ENCODE results near the gene SETBP1.
A peak's percentile ranks its signal among the peaks of the same experiment; 100 is the strongest.

The SETBP1 gene

DNA sequence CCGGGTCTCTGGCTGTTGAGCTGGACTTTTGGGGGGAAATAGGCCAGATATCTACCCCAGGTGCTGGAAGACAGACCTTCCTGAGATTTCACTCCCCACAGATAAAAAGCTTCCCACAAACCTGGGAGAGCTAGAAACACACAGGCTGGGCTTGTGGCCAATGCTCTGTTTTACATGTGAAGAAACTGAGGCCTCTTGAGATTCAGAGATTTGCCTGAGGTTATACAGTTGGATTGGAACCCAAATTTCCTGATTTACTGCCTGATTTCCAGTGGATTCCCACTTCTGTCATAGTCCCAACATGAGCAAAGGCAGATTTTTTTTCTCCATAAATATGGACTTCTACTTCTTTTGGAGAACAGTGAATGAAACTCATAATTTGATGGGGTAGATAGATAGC is 360.2 kb downstream of the SETBP1 start:
- no peak for DNase-seq

DNA sequence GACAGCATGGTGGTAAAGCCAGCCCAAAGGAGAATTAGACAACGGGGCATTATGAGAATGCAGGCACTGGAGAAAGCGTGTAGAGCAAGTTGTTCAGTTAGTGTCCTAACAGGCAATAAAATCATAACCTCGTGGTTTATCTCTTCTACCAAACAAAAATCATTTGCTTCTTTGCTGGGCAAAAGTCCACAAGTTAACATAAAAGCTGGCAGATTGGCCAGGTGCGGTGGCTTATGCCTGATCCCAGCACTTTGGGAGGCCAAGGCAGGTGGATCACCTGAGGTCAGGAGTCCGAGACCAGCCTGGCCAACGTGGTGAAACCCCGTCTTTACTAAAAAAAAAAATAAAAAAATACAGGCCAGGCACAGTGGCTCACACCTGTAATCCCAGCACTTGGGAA is 364.1 kb downstream of the SETBP1 start:
- no peak for DNase-seq

DNA sequence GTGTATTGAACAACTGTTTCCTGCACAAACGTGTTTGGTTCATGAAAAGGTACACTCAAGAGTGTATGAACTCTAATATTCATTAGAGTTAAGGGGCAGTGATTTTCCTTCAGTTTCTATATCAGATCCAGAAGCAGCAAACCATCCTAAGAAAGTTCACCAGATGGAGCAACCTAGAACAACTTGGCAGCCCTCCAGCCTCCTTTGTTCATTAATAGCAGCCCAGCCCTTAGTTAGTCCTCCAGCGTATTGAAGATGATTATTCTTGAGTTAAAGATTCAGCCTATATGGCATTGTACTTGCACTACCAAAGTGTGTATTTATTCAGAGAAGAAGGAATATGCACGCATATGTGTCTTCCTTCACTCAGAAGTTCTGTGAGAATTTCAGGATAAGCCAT is 365.5 kb downstream of the SETBP1 start:
- DNase-seq: no peak

DNA sequence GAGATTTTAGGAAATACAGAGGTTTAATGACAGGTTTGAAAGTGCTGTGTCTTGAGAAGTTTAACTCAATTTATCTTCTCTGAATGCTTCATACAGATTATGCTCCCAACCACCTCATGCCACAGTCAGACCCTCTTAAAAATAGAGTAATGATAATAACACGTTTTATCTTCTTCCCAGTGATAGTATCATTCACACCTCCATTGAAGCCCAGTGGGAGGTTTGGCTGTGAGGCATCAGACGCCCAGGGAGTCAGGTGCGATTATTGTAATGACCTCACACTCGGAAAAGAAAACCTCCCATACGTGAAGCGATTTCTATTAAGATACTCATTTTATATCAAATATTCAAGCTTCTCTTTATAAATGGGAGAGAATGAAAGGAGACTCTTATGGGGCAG is 366.3 kb downstream of the SETBP1 start:
- DNase-seq: no peak

DNA sequence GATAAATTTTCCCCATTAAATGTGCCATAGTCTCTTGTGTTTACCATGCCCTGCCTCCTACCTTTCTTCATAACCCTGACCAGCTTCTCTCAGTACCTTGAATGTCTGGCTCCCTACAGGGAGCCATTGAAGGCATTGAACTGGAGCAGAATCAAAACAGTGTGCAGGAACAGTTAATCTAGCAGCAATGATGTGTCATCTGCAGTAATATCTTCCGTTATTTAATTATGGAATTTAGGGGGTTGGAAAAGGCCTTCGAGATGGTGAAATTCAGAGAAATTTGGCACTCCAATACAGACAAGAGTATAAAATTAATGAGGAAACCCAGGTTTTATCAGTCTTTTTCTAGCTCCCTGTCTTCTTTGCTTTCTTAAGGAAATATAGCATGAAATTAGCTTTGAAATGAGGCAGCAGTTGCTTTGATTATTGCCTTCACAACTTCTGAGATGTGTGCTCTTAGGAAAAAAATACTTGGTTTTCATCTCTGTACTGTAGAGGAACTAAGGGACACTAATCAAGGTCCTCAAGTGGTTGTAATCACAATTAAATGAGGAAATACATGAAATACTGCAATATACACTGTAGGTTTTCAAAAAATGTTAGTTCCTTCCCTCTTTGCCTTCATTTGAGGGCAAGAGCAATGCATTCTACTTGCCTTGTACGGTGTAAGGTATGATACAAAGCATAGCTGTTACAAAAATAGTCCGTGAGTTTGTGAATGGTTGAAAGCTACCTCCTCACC is 369.1 kb downstream of the SETBP1 start:
- peak; percentile 12 to 53 for DNase-seq

DNA sequence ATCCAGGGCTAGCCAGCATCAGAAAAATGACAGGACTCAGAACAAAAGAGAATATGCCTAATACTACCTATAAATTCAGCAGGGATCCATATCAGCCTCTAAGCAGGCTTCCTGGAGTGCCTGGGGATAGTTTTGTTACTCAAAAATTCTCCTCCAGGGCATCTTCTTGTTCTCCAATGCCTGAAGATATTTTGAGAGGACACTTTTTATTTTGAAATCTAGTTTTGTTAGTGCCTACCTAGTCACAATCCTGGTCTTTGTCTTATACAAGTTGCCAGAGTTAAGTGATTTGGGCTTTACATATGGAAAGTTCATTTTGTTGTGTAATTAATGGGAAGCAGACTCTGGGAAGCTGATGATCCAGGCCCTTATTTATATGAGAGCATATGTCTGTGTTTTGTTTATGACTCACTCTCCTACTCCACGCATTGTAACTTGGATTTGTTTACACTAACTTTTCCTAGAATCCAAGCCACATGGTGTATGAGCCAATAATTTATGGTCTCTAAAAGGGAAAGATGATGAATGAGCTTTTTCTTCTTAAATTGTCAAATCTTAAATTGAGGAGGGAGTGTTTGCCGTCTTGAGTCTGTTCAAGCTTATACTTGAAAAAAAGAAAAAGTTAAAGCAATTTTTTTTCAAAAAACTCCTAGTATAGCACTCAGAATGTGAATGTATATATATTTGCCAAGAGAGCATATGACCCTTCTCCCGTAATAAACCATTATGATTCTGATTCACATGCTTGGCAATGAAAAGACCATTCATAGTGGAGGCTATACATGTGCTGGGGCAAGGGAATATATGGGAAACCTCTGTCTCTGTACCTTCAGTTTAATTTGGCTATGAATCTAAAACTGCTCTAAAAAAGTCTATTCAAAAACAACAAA is 370.3 kb downstream of the SETBP1 start:
- peak in 1 of 2 donors; percentile 12 for DNase-seq

DNA sequence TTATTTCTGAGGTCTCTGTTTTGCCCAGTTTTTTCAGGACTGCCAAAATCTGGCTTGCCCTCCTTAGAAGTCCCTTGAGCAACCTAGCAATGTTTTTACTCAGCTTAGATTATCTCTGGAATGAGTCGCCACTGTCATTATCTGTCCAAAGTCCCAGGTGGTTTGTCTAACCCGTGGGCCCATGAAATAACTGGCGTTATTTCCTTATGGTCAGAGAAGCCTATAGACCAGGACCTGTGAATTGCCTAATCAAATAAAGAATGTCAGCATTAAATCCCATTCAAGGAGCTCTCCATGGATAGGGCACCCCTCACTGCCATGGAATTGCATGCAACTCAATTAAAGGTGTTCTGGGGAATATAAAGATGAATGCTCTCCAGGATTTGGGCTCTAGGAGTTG is 373.9 kb downstream of the SETBP1 start:
- no peak for DNase-seq

DNA sequence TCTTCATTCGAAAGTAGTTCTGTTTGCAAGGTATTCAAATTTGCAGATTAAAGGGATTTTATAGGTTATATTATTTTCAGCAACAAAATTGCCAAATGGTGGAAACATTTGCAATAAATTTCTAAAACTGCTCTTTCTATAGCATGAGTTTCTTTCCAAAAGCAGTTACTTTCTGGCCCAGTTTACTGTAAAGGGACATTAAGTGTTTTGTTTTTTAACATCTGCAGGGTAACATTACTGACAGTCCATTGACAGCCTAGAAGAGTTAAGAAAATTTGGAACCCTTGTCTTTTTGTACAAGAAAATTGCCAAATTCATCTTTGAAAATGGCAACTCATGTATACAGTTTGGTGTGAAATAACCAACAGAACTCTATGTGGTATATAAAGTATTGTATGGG is 375.1 kb downstream of the SETBP1 start:
- no peak for DNase-seq

DNA sequence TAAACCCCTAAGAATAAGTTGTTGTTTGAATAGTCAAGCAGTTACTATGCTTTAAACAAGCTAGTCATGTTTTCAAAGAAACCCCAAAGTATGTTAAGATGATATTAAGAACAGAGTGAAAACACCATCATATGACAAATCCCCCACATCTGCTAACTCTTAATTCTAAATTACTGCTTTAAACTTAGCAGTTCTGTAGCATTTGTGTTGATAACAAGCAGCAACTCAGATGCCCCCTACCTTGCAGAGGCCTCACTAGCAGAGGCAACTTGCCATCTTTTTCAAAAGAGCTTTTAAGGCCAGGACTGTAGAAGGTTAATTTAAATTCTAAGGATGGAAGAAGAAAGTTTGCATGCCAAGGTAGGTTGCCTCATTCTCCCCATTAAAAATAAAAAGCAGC is 376.2 kb downstream of the SETBP1 start:
- DNase-seq: no peak

DNA sequence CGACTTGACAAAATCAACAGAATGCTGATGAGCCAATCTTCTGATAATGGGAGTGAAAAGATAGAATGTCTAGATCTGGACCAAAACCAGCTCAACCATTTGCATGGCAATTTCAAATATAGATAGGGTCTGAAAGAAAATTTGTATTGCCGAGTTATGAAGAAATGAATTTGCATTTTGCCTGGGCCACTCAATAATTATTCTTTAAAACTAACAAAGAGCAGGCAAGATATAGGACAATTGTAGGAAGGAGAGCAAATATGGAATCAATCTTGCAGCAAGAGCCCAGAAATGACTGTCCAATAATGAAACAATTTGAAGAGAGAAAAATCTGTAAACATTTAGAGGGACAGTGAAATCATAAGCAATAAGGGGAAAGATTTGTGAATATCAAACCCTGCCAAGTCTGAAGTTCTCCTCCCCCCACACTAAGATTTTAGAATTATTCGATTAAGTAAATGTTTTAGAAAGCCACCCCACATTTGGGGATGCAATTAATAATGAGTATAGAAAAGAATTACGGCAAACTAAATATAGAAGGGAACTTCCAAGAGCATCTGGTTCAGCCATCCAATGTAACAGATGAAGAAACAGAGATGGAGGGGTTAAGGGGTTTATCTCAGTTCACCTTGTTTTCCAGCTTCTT is 377.4 kb downstream of the SETBP1 start:
- no peak for DNase-seq

DNA sequence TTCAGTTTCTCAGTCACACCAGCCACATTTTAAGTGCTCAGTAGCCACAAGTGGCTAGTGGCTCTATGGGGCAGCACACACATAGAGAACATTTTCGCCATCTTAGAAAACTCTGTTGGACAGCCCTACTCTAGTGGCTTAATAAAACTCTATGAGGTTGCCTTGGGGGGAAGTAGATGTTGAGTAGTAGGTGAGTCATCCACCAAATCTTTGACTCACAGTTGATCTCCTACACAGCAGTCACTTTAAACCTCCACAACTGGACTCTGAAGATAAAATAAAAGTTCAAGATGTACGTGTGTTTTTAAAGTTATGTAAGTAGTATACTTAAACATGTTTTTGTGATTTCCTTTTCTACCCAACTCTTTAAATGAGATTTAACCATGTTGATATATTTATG is 379.0 kb downstream of the SETBP1 start:
- peak; percentile 63 to 64 for DNase-seq

DNA sequence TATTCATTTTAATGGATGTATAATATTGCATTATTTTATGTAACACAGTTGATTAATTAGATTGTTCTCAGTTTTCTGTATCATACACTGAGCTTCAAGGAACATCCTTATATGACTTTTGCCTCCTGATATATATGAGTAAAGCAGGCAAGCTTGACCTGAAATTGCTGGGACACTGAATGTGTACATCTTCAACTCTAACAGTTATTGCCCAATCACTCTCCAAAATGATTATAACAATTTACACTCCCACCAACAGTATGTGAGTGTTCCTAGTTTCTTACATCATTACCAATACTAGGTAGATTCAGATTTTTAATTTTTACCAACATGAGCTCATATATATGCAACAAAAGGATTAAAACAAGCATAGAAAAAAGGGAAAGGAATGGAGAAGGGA is 379.4 kb downstream of the SETBP1 start:
- DNase-seq: no peak

DNA sequence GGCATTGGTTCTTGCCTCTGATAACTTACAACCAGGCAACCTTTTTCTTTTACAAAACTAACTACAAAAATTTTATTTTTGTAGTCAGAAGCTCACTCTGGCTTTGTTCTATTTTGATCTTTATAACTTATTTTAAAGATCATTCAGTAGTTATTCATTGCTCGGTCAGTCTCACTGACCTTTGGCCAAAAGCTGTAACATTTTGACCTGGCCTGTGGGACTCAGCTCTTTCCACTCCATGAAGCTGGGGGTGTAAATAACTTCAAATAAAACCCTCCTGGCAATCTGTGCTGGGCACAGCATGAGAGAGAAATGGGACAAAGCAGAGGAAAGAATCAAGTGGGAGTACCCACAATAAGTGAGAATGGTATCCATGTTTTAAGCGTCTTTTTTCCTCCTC is 380.7 kb downstream of the SETBP1 start:
- DNase-seq: no peak

DNA sequence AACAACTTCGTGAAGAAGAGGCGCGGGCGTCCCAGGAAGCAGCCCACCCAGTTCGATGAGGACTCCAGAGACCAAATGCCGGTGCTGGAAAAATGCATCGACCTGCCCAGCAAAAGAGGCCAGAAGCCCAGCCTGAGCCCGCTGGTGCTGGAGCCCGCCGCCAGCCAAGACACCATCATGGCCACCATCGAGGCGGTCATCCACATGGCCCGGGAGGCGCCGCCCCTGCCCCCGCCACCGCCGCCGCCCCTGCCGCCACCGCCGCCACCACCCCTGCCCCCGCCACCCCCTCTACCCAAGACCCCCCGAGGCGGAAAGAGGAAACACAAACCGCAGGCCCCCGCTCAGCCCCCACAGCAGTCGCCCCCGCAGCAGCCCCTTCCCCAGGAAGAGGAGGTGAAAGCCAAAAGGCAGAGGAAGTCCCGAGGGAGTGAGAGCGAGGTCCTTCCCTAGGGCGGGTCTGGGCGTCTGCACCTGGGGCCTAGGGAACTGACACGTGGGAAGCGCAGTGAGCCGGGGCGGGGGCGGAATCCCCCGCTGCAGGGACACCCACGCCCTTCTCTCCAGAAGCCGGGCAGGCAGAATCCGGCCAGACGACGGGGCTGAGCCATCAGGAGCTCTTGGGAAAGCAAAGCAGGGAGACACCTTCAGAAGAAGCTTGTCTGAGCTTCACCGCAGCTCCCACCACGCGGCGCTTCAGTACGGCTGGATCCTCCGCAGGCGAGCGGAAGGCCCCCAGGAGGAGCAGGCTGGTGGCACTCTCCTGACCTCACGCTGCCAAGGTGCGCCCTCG is 382.8 kb downstream of the SETBP1 start:
- DNase-seq: no peak

DNA sequence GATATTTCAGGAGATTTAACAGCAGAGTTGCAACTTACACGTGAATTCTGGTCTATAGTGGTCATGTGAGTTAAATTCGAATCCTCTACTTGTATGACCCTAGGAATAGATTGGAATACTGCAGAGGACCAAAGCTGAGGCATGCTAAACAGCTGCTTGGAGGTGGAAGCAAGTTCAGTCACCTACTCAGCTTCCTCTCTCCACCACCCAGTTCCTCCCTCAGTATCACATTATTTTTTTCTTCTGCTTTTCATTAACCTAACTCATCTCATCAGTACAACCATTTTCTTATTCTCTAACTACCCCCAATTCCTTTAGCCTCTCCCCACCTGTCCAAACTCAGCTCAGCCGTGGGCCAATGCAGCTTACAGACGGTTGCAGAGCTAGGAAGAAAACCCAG is 385.5 kb downstream of the SETBP1 start:
- DNase-seq: peak; percentile 29 to 46

DNA sequence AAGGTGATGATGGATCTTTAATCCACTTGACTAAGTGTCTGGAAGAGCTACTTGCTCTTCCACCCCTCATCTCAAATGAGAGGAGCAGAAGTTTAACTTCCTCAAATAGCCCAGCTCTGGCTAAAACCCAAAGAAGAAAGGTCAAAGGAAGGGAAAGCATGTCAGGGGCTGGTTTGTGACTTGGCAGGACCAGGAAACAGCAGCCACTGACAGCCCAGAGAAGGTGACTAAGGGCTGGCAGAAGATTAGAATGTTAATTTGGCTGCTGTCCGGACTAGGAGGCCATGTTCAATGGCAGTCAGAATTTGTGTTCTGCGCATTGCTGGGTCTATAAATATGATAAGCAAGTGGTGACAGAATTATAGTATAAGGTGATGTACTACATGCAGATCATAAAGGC is 386.2 kb downstream of the SETBP1 start:
- peak; percentile 81 to 88 for DNase-seq

DNA sequence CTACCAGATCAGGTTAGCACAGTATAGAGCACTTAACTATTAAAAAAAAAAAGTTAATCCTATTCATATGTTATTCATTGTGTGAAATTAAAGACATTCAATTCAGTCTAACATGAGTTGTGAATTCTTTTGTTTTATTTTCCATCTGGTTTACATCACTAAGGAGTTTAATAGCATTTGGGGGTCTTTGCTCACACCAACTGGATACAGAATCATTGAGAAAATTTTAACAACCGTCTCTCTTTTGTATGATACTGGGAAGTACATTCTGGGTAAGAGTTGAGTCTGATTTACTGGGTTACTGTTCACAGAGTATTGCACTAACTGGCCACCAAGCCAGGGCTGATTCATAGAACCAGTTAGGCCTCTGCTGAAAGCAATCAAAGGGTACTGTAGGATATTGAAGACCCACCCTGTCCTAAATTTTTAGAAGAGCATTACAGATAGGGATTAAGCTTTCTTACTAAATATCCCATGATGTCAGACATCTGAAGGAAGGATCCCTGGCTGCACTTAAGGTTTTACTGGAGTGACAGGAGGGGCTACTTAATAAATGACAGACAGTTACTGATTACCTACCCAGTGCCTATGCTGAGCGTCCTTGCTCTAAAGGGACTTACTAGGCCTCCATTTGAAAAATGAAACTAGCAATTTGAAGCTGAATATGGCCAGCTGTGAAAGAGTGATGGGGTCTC is 387.9 kb downstream of the SETBP1 start:
- DNase-seq: no peak

DNA sequence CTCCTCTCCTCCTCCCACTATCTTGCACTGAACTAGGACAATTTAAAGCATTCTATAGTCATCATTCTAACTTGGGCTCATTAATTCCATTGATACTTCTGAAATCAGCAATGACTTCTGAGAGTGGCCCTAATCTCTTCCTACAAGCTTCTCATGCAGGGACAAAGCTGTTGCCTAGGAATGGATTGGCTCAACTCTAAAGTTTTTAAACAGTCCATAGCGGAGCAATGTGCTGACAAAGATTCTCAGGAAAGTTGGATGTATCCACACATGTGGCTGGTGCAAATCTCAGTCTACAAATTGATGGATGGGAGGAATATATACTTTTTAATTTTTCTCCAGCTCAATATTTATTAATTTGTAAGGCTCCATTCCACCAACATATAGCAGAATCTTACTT is 388.9 kb downstream of the SETBP1 start:
- no peak for DNase-seq

DNA sequence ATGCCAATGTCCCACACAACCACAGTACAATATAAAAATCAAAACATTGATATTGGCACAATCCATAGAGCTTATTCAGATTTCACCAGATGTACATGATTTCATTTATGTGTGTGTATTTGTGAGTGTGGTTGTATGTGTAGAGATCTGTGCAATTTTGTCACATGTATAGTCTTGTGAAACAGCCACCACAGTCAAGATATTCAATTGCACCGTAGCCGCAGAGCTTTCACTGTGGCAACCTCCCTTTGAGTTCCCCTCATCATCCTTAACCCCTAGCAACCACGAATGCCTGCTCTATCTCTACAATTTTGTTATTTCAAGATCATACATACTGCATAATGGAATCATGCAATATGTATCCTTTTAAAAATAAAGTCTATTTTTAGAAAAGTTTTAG is 391.3 kb downstream of the SETBP1 start:
- DNase-seq: peak; percentile 63 to 82

DNA sequence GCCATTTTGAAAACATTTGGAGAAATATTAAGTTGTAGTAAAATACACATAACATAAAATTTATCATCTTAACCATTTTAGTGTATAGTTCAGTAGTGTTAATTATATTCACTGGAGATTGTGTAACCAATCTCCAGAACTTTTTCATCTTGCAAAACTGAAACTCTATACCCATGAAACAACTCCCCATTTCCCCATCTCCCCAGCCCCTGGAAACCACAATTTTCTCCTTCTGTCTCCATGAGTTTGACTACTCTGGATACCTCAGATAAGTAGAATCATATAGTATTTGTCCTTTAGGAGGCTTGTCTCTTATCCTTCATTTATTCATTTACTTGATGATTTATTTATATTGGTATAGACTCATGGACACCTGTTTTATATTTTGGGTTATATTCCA is 392.9 kb downstream of the SETBP1 start:
- DNase-seq: peak in 1 of 2 donors; percentile 47

DNA sequence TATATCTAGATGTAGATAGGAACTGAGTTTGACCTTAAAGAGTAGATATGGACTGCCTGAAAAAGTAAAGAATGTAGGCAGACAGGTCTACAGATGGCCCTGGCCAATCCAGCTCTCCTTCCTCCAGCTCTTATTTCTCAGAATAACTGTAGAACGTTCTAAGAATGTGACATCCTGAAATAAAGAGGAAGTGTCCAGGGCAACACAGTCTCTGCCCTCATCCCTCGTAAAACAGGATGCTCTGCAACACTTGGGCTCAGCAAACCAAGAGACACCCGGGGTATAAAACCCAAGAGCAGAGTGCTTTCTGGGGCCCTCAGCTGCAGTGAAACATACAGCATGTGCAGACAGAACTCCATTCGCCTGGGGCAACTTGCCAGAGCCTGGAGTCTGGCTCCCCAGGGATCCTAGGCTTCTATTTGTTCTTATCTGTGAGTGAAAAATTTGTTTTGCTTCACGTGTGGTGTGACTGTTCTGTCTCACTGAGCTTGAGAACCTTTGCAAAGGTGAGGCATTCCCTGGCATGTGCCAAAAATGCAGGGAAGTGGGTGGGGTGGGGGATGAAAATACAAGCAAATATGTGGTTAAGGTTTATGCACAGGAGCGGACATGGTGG is 401.0 kb downstream of the SETBP1 start:
- peak; percentile 28 to 58 for DNase-seq
